Measurements from ENCODE around the gene TOP1.
"Not testable (repeated sequence)": the region's sequence is repeated elsewhere in the genome, so short reads cannot be mapped to it uniquely, and the experiment has no call there.

The TOP1 gene

DNA sequence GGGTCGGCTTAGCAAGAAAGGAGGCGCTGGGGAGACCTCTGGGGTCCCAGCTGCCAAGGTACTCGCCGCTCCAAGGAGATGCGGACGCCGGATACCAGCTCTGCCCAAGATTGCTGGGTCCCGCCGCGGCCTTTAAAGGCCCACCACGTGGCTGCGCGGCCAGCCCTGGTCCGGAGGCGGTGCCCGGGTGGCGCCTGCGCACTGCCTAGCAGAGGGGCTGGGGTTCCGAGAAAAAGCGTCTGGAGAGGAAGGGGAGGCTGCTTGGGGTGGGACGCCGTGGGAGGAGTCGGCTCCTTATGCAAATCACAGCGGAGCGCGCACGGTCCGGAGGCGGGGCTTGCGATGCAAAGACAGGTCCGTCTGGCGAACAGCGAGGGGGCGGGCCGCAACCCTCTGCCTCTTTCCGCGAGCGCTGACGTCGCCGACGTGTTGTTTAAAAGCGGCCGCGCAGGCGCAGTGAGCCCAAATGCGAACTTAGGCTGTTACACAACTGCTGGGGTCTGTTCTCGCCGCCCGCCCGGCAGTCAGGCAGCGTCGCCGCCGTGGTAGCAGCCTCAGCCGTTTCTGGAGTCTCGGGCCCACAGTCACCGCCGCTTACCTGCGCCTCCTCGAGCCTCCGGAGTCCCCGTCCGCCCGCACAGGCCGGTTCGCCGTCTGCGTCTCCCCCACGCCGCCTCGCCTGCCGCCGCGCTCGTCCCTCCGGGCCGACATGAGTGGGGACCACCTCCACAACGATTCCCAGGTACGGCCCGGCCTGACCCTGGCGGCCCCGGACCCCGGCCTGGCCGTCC lies at the start of gene TOP1:
TOP1 (plus strand) TSS at position 464 of the 791 bp plus-strand sequence; CDS start at position 710, 246 bp downstream.
- DNase-seq (ENCODE audit: low spot score) = peak; percentile 99

DNA sequence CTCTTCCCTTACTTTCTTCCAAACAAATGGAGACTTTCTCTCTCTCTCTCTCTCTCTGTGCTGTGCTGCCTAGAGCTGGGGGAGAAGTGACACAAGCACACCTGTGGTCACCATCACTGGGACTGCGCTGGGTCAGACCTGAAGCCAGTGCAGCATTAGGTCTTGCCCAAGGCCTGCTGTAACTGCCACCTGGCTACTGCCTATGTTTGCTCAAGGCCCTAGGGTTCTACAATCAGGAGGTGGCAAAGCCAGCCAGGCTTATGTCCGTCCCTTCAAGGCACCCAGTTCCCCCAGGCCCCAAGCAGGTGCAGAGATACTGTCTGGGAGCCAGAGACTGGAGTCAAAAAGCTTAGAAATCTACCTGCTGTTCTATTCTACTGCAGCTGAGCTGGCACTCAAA lies 49.4 kb upstream of the TOP1 start:
- DNase-seq (ENCODE audit: low spot score) = no peak

DNA sequence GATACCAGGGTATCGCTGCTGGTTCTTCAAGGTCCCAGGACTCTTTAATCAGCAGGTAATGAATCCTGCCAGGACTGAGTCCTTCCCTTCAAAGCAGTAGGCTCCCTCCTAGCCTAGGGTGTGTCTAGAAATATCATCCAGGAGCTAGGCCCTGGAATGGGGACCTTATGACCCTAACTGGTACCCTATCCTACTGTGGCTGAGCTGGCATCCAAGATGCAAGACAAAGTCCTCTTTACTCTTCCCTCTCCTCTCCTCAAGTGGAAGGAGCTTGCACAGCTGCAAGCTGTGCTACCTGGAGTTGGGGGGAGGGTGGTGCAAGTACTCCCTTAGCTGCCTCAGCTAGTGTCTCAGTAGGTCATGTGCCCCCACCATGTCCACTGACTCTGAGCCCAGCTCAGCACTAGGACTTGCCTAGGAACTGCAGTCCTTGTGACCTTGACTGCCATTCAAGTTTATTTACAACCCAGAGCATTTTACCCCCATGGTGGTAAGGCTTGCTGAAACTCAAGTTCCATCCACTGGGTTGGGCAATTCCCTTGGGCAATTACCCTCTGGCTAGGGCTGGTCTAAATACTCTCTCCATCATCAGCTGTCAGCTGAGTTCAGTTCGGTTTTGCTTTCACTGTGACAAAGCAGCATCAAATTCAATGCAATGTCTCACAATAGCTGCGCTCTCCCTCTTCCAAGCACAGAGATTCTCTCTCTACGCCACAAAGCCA lies 48.4 kb upstream of the TOP1 start:
- no peak for DNase-seq (ENCODE audit: low spot score)

DNA sequence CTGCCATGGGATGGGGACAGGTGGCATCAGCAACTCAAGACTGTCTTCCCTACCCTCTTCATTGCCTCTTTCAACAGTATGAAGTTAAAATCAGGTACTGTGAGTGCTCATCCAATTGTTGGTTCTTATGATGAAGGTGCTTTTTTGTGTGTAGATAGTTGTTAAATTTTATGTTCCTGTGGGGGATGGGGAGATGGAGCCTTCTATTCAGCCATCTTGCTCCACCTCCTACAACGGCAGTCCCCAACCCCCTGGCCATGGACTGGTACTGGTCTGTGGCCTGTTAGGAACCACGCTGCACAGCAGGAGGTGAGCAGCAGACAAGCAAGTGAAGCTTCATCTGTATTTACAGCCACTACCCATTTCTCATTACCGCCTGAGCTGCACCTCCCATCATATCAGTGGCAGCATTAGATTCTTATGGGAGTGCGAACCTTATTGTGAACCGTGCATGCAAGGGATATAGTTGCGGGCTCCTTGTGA lies 47.8 kb upstream of the TOP1 start:
- DNase-seq (ENCODE audit: low spot score) = no peak

DNA sequence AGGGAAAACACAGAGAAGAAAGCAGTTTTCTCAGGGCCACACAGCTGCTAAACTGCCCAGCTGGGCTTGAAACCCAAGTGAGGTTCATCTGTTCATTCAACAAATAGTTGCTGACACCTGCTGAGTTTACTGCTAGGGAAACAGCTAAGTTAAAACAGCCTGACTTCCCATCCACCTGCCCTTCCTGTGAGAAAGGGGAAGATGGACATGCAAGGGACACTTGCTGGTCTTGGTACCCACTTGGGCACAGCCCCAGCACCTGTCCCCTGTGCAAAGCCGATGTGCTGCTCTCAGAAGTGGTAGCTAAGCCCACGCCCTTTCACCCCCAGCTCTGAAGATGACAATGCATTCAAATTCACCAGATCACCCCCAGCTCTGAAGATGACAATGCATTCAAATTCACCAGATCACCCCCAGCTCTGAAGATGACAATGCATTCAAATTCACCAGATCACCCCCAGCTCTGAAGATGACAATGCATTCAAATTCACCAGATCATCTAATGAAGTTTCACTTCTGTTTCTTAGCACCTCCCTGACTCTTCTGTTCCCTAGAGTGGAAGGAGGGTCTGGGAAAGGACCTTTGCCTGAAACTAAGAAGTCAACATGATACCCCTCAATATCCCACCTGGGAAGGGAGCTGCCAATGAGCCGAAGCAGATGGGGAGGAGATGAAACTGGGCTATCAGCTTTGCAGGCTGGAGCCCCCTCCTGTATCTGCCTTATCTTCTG lies 46.0 kb upstream of the TOP1 start:
- no peak for DNase-seq (ENCODE audit: low spot score)

DNA sequence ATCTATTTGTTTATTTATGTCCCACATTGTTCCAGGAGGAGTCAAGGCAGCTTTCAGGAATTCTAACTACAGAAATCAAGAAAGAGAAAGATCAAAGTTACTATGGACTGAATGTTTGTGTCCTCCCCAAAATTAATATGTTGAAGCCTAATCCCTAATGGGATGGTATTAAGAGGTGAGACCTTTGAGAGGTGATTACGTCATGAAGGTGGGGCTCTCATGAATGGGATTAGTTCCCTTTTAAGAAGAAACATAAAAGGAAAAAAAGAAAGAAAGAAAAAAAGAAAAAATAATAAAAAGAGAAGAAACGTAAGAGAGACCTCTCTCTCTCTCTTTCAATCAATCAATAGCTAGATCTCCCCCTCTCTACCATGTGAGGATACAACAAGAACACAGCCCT lies 44.7 kb upstream of the TOP1 start:
- no peak for DNase-seq (ENCODE audit: low spot score)

DNA sequence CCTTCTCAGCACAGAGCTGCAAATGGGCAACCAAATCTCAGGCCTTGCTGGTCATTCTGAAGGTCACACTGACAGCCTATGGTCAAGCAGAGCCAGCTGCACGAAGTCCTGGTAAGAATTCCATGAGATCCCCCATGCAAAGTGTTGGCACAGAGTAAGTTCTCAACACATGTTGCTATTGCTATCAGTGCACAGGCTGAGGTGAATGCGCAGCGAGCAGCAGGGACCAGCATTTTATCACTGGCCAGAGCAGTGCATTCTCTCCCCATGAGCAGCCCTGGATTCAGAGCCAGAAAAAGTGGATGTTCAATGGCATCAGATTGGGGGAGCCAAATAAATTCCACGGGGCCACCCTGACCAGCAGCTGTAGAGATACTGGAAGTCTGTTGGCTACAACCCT lies 44.1 kb upstream of the TOP1 start:
- DNase-seq (ENCODE audit: low spot score) = no peak

DNA sequence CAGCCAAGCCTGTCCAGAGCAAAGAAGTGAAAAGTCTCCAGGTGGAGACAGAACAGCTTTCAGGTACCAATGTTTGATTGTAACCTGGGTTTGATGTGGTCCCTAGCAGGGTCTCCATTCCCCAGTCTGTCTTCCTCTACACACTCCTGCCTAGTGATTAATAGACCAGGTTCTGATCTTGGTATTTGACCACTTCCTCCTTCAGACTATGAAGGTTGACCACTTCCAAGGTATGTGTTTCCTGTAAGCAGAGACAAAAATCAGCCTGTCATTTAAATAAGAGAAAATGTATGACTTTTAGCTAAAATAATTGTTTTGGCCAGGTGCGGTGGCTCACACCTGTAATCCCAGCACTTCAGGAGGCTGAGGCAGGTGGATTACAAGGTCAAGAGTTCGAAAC lies 41.8 kb upstream of the TOP1 start:
- DNase-seq (ENCODE audit: low spot score) = no peak

DNA sequence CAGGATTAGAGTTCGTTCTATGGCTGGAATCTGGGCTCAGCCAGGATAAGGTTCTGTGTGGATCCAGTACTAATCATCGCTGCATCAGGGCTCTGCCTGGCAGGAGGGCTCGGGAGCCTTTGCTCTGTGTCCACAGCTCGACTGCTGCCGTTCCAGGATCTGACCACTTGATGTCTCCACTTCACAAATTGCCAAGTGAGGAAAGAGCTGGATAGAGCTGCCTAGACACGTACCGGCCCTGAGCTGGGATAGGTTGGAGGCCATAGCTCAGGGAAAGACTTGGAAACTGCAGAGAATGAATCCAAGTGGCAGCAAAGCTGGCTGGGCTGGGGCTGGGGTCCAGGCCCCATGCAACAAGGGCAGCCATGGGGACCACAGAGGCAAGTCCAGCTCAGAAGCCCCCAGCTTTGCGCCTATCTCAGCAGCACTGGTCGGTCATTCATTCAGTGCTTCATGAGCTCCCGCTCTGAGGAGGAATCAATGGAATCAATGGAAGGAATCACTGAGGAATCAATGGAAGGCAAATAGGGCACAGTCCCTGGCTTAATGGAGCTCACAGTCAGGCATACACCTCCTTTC lies 38.0 kb upstream of the TOP1 start:
- peak; percentile 86 for DNase-seq (ENCODE audit: low spot score)

DNA sequence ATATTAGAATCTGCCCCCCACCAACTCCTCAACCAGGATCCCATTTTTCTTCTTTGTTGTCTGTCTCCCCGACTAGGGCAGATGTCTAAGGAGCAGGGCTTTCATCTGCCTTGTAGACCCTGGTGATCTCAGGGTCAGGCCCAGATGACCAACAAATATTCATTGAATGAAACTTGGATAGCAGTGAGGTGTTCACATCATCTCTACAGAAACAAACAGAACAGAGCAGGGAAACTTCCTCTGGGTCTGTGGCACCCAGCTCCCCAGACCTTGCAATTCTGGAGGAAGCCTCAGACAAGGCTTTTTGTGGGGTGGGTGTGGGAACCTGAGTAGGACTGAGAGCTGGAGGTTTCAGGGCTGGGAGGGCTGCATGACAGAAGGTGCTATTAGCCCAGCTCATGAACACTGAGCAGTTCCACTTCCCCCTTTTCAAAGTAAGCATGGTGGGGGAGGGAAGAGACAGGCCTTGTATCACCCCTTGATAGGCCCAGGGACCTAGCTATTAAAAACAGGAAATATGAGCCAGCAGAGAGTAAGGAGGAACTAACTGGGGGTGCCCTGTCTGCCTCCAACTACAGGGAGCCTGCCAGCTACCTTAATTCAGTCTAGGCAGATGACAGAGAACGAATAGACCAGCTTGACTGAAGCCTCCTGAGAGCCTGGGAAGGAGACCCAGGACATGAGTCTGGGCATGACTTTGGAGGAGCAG lies 37.3 kb upstream of the TOP1 start:
- no peak for DNase-seq (ENCODE audit: low spot score)

DNA sequence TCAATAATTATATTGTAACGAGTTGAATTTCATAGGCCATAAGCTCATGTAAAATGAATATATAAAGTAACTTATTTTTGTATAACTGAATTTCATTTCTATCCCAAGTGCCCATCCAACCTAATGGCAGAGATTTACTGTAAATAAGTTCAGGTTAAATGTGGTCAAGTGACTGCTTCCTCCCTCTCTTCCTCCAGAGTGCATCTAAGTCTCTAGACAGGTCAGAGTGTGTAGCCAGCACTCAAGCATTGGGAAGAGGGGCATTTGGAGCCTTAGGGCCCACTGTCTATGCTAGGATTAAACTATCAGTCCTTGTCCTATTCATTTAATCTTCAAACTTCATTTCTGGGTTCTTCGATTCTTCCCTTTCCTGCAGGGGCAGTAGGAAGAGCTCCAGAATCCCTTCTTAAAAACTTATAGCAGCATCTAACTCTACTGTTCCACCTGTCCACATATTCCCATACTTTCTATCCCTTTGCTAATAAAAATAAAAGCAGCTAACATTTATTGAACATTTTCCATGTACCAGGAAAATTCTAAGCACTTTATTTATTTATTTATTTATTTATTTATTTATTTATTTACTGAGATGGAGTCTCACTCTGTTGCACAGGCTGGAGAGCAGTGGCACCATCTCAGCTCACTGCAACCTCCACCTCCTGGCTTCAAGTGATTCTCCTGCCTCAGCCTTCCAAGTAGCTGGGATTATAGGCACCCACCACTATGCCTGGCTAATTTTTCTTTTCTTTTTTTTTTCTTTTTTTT lies 36.1 kb upstream of the TOP1 start:
- DNase-seq (ENCODE audit: low spot score) = no peak

DNA sequence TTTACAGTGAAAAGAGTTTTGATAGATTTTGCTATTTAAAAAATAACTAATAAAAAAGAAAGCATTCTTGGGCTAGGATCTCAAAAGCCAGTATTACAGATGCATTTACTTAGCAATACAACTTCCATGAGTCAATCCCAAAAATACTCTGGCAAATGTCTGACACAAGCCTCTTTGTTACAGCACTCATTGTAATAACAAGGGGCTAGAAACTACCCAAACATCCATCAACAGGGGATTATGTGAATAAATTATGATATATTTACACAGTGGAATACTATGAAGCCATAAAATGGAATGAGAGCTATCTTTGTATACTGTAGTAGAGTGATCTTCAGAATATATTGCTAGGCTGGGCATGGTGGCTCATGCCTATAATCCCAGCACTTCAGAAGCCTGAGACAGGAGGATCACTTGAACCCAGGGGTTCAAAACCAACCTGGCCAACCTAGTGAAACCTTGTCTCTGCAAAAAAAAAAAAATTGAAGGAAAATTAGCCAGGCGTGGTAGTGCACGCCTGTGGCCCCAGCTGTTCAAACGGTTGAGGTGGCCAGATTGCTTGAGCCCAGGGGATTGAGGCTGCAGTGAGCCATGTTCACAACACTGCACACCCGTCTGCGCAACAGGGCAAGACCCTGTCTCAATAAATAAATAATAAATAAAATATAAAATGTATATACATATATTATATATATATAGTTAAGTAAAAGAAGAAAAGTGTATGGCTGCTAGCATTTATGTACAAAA lies 34.7 kb upstream of the TOP1 start:
- no peak for DNase-seq (ENCODE audit: low spot score)

DNA sequence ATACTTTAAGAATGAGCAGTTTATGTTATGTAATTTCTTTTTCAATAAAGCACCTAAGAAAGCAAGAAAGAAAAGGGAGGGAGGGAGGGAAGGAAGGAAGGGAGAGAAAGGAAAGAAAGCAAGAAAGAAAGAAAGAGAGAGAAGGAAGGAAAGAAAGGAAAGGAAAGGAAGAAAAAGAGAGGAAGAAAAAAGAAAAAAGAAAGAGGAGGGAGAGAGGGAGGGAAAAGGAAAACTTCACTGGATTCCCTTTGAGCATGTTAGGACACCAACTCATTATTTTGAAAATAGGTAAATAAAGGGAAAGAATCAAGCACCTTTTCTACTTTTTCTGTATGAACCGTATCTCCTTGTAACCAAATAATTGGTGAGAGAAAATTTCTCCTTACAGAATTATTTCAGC lies 32.3 kb upstream of the TOP1 start:
- DNase-seq (ENCODE audit: low spot score) = no peak

DNA sequence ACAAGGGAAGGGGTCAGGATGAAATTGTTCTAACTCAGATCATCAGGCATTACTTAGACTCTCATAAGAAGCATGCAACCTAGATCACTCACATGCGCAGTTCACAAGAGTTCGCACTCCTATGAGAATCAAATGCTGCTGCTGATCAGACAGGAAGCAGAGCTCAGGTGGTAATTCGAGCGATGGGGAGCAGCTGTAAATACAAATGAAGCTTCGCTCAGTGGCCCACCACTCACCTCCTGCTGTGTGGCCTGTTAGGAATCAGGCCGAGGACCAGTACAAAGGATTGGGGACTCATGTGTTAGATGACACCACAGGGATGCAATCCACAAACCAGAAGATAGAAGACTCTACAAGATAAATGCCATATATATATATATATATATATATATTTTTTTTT lies 31.5 kb upstream of the TOP1 start:
- no peak for DNase-seq (ENCODE audit: low spot score)

DNA sequence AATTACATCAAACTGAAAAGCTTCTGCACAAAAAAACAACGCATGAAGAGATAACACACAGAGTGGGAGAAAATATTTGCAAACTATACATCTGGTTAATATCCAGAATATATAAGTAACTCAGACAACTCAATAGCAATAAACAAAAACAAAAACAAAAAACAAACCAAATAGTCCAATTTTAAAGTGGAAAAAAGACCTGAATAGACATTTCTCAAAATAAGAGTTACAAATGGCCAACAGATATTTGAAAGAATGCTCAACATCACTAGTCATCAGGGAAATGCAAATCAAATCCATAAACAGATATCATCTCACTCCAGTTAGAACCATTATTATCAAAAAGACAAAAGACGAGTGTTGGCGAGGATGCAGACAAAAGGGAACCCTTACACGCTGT lies 28.8 kb upstream of the TOP1 start:
- DNase-seq (ENCODE audit: low spot score) = no peak

DNA sequence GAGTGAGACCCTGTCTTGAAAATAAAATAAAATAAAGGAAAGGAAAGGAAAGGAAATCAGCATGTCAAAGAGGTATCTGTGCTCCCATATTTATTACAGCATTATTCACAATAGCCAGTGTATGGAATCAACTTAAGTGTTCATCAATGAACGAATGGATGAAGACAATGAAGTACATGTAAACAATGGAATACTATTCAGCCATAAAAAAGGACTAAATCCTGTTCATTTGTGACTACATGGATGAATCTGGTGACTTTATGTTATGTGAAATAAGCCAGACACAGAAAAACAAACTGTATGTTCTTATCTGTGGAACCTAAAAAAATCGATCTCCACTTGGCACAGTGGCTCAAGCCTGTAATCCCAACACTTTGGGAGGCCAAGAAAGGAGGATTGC lies 28.0 kb upstream of the TOP1 start:
- no peak for DNase-seq (ENCODE audit: low spot score)

DNA sequence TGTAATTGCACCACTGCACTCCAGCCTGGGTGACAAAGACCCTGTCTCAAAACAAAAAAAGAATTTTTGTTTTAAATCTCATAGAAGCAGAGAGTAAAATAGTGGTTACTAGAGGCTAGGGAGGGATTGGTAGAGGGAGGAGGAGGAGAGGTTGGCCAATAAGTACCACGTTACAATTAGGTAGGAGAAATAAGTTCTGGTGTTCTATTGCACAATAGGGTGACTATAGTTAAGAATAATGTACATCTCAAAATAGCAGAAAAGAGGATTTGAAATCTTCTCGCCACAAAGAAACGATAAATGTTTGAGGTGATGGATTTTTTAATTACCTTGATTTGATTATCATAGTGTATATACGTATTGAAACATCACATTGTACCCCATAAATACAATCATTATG lies 27.1 kb upstream of the TOP1 start:
- no peak for DNase-seq (ENCODE audit: low spot score)

DNA sequence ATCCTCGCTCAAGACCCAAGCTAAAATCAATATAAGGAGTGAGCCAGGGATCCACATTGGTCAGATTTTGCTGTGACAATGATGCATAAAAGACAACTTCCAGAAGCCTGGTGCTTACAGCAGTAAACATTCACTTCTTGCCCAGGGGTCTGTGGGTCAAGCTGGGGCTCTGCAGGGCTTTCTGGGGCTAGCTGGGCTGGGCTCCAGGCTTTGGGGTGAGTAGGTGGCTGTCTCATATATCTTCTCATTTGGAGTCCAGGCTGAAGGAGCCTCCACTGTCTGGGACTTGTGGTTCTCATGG lies 25.8 kb upstream of the TOP1 start:
- no peak for DNase-seq (ENCODE audit: low spot score)

DNA sequence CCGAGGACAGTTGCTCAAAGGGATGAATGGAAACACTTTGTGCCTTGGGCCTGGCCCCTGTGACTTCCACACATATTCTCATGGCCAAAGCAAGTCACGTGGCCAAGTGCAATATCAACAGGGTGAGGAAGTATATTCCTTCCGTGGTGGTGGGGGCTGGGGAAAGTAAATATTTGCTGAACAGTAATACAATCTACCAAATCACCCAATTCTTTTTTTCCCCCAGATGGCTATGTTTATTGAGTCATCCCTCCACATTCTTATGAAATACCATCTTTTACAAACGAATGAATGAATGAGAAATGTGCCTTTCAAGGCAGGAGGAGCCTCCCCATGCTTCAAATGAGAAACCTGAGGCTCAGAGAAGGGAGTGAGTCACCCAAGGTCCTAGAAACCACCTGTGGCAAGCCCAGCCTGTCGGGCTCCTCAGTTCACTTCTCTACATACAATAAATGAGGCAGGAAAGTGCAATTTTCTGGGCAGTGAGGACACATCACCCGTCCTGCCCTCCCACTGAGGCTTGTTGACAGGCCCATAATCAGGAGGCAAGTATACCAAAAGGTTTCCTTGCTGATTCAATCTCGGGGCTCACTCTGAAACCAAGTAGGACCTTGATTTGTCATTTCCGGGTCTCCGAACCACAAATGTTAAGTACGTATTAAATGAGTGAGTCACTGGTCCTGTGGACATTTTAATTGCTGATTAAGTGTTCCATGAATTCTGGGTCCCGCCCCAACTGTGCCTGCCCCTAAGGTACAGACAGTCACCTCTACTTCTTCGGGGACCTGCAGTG lies 25.3 kb upstream of the TOP1 start:
- peak; percentile 39 for DNase-seq (ENCODE audit: low spot score)

DNA sequence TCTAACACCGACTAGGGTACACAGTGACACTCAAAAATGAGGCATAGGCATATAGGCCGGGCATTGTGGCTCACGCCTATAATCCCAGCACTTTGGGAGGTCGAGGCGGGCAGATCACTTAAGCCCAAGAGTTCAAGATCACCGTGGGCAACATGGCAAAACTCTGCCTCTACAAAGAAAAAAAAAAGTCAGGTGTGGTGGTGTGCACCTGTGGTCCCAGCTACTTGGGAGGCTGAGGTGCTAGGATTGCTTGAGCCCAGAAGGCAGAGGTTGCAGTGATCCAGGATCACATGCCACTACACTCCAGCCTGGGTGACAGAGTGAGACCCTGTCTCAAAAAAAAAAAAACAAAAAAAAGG lies 24.7 kb upstream of the TOP1 start:
- DNase-seq (ENCODE audit: low spot score) = not testable (repeated sequence)

All from hematopoietic multipotent progenitor cell treated with erythropoietin and hydrocortisone succinate and interleukin-3 and kit ligand, for 17 days (in vitro differentiated cells).